GM18868 (cell line): ENCODE data around the gene LEF1.

Source experiments
- ATAC-seq: cut with Tn5 transposase; IDR thresholded peaks from one replicate; pipeline ENCODE4 v1.9.1; 2021; ENCODE audit warnings: mild to moderate bottlenecking, moderate library complexity; ENCODE audit not compliant: unreplicated experiment

Gene LEF1

GRCh38 chr4:108168671-108169523, at the start of gene LEF1:
LEF1 (minus strand) TSS chr4:108168932; CDS start chr4:108167767, 1,165 bp downstream.
- ATAC-seq: peak; percentile 29

GRCh38 chr4:108216510-108216909, 47.8 kb upstream of the LEF1 start:
- no peak for ATAC-seq

GRCh38 chr4:108215055-108215454, 46.3 kb upstream of the LEF1 start:
- no peak for ATAC-seq

GRCh38 chr4:108213723-108214122, 45.0 kb upstream of the LEF1 start:
- no peak for ATAC-seq

GRCh38 chr4:108213308-108213707, 44.6 kb upstream of the LEF1 start:
- ATAC-seq: no peak

GRCh38 chr4:108210989-108211835, 42.5 kb upstream of the LEF1 start:
- no peak for ATAC-seq

- no peak for ATAC-seq
Observed at GRCh38 chr4:108209489-108209888, 40.8 kb upstream of the LEF1 start.

- ATAC-seq: no peak
Observed at GRCh38 chr4:108205859-108206258, 37.1 kb upstream of the LEF1 start.

- ATAC-seq: no peak
Observed at GRCh38 chr4:108204518-108204917, 35.8 kb upstream of the LEF1 start.

- no peak for ATAC-seq
Observed at GRCh38 chr4:108203377-108203776, 34.6 kb upstream of the LEF1 start.

- ATAC-seq: no peak
Observed at GRCh38 chr4:108201774-108202173, 33.0 kb upstream of the LEF1 start.

GRCh38 chr4:108199881-108200280, 31.1 kb upstream of the LEF1 start:
- ATAC-seq: no peak

- ATAC-seq: no peak
Observed at GRCh38 chr4:108193886-108194672, 25.3 kb upstream of the LEF1 start.

- no peak for ATAC-seq
Observed at GRCh38 chr4:108192935-108193334, 24.2 kb upstream of the LEF1 start.

- ATAC-seq: no peak
Observed at GRCh38 chr4:108192056-108192455, 23.3 kb upstream of the LEF1 start.

- no peak for ATAC-seq
Observed at GRCh38 chr4:108191269-108191914, 22.7 kb upstream of the LEF1 start.

GRCh38 chr4:108188770-108189169, 20.0 kb upstream of the LEF1 start:
- ATAC-seq: no peak

- no peak for ATAC-seq
Observed at GRCh38 chr4:108185252-108185651, 16.5 kb upstream of the LEF1 start.

GRCh38 chr4:108184453-108185049, 15.8 kb upstream of the LEF1 start:
- no peak for ATAC-seq

- ATAC-seq: peak; percentile 72
Observed at GRCh38 chr4:108181704-108182103, 13.0 kb upstream of the LEF1 start.
